NCI-H1930 (cell line): Measurements from ENCODE around the gene SYT11.
A peak's percentile ranks its signal among the peaks of the same experiment; 100 is the strongest.
"Not testable (repeated sequence)": the region's sequence is repeated elsewhere in the genome, so short reads cannot be mapped to it uniquely, and the experiment has no call there.

Source experiments
- DNase-seq, 2 experiments: peaks; one replicate each; lab custom pipeline; 2025; lab: John Stamatoyannopoulos, UW

The SYT11 gene

GRCh38 chr1:155899683-155900082, 40.3 kb downstream of the SYT11 start:
- no peak for DNase-seq

GRCh38 chr1:155900161-155900560, 40.8 kb downstream of the SYT11 start:
- no peak for DNase-seq

GRCh38 chr1:155904261-155904660, 44.9 kb downstream of the SYT11 start:
- no peak for DNase-seq

GRCh38 chr1:155909894-155910293, 50.5 kb downstream of the SYT11 start:
- no peak for DNase-seq

- no peak for DNase-seq
Observed at GRCh38 chr1:155910621-155911121, 51.3 kb downstream of the SYT11 start.

GRCh38 chr1:155911156-155912055, 52.0 kb downstream of the SYT11 start, which contains the start of gene RIT1:
Gene RIT1 (minus strand): TSS chr1:155911349. CDS start chr1:155910761, 588 bp downstream.
- peak; percentile 54 to 84 for DNase-seq

- no peak for DNase-seq
Observed at GRCh38 chr1:155912056-155912536, 52.7 kb downstream of the SYT11 start.

GRCh38 chr1:155913969-155914757, 54.8 kb downstream of the SYT11 start:
- no peak for DNase-seq

- DNase-seq = no peak
Observed at GRCh38 chr1:155918660-155919059, 59.3 kb downstream of the SYT11 start.

GRCh38 chr1:155919801-155920200, 60.4 kb downstream of the SYT11 start:
- DNase-seq = no peak

GRCh38 chr1:155920717-155921116, 61.4 kb downstream of the SYT11 start:
- no peak for DNase-seq

- DNase-seq = no peak
Observed at GRCh38 chr1:155925506-155925905, 66.1 kb downstream of the SYT11 start.

- DNase-seq = no peak
Observed at GRCh38 chr1:155929057-155929456, 69.7 kb downstream of the SYT11 start.

GRCh38 chr1:155930725-155931124, 71.4 kb downstream of the SYT11 start:
- not testable (repeated sequence) for DNase-seq

GRCh38 chr1:155931332-155932038, 72.1 kb downstream of the SYT11 start:
- DNase-seq = no peak

- DNase-seq = no peak
Observed at GRCh38 chr1:155932081-155932480, 72.7 kb downstream of the SYT11 start.

GRCh38 chr1:155932487-155932886, 73.1 kb downstream of the SYT11 start:
- DNase-seq = no peak

GRCh38 chr1:155933591-155934096, 74.3 kb downstream of the SYT11 start:
- no peak for DNase-seq

GRCh38 chr1:155934097-155934935, 74.9 kb downstream of the SYT11 start, which contains the start of gene KHDC4:
Gene KHDC4 (minus strand): TSS chr1:155934413. CDS start chr1:155934373, 40 bp downstream.
- DNase-seq = peak; percentile 98 to 99
